Measurements from ENCODE around the gene BPI.

Gene BPI

DNA sequence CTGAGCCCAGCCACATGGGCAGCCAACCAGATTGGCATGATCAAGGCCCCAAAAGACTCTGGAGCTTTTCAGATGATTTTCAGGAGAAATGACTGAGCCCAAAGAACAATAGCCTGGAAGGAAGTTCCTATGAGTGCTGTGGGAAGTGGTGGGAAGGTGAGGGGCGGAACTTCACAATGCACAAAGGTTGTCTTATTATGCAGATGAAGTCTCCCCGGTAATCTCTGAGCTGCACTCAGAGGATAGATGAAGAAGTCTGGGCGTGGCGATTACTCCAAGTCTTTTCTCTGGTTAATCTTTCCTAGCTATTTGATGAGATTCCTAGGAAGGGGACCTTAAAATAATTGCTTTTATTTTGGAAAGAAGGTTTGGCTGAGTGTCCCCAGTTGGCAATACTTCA lies 79.2 kb downstream of the BPI start:
- TF ChIP-seq NFIC (IDR thresholded peaks at IDR 0.05) (no peak), EGR1 (IDR thresholded peaks at IDR 0.05) (no peak), MAX (IDR thresholded peaks at IDR 0.05) (no peak), ZBTB7A (IDR thresholded peaks at IDR 0.05; ENCODE audit: low read depth) (no peak), CEBPB (IDR thresholded peaks at IDR 0.05) (no peak), EP300 (IDR thresholded peaks at IDR 0.05; ENCODE audit: borderline replicate concordance) (no peak), FOXM1 (IDR thresholded peaks at IDR 0.05; ENCODE audit: borderline replicate concordance, low read depth) (no peak)

DNA sequence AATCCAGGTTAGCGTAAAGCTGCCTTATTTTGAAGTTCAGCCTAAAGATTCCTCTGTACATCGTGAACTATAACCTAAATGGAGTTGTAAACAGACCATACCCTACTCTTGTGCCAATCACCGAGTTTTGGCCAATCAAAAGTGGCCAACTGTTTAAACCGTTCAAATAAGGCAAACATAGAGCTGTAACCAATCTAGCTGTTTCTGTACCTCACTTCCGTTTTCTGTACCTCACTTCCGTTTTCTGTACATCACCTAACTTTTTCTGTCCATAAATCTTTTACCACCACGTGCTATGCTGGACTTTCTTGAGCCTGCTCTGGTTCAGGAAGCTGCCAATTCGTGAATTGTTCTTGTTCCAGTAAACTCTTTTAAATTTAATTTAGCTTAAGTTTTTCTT lies 82.0 kb downstream of the BPI start:
- TF ChIP-seq NFIC (IDR thresholded peaks at IDR 0.05): no peak
- TF ChIP-seq FOXM1 (IDR thresholded peaks at IDR 0.05; ENCODE audit: borderline replicate concordance, low read depth): no peak
- no peak for TF ChIP-seq RAD21 (IDR thresholded peaks at IDR 0.05; ENCODE audit: low read depth)
- TF ChIP-seq, protein P1, sequence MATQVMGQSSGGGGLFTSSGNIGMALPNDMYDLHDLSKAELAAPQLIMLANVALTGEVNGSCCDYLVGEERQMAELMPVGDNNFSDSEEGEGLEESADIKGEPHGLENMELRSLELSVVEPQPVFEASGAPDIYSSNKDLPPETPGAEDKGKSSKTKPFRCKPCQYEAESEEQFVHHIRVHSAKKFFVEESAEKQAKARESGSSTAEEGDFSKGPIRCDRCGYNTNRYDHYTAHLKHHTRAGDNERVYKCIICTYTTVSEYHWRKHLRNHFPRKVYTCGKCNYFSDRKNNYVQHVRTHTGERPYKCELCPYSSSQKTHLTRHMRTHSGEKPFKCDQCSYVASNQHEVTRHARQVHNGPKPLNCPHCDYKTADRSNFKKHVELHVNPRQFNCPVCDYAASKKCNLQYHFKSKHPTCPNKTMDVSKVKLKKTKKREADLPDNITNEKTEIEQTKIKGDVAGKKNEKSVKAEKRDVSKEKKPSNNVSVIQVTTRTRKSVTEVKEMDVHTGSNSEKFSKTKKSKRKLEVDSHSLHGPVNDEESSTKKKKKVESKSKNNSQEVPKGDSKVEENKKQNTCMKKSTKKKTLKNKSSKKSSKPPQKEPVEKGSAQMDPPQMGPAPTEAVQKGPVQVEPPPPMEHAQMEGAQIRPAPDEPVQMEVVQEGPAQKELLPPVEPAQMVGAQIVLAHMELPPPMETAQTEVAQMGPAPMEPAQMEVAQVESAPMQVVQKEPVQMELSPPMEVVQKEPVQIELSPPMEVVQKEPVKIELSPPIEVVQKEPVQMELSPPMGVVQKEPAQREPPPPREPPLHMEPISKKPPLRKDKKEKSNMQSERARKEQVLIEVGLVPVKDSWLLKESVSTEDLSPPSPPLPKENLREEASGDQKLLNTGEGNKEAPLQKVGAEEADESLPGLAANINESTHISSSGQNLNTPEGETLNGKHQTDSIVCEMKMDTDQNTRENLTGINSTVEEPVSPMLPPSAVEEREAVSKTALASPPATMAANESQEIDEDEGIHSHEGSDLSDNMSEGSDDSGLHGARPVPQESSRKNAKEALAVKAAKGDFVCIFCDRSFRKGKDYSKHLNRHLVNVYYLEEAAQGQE (IDR thresholded peaks at IDR 0.05; ENCODE audit: low read depth): no peak
- no peak for TF ChIP-seq CREB1 (IDR thresholded peaks at IDR 0.05; ENCODE audit: low read depth)
- TF ChIP-seq TEAD4 (IDR thresholded peaks at IDR 0.05): no peak

DNA sequence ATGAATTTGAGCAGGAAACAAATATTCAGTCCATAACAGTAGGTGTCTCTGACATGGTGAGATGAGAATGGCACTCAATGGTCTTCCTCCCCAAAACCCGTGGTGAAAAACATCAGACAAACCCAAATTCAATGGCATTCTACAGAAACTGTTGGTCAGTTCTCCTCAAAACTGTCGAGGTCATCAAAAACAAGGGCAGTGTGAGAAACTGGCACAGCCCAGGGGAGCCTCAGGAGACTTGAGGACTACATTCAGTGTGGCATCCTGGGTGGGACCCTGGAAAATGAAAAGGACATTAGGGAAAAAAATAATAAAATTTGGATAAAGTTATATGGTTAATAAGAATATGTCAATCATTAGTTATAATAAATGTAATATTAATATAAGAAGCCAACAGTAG lies 82.9 kb downstream of the BPI start:
- TF ChIP-seq, protein P1 (IDR thresholded peaks at IDR 0.05; ENCODE audit: low read depth): no peak
- TF ChIP-seq CEBPB (IDR thresholded peaks at IDR 0.05): no peak
- no peak for TF ChIP-seq CREB1 (IDR thresholded peaks at IDR 0.05; ENCODE audit: low read depth)
- TF ChIP-seq RAD21 (IDR thresholded peaks at IDR 0.05; ENCODE audit: low read depth): no peak
- no peak for TF ChIP-seq EP300 (IDR thresholded peaks at IDR 0.05; ENCODE audit: borderline replicate concordance)
- TF ChIP-seq FOXM1 (IDR thresholded peaks at IDR 0.05; ENCODE audit: borderline replicate concordance, low read depth): no peak
- no peak for TF ChIP-seq NFIC (IDR thresholded peaks at IDR 0.05)
- TF ChIP-seq YY1 (IDR thresholded peaks at IDR 0.05; ENCODE audit: low read depth): no peak
- no peak for TF ChIP-seq EGR1 (IDR thresholded peaks at IDR 0.05)
- no peak for TF ChIP-seq ZBTB7A (IDR thresholded peaks at IDR 0.05; ENCODE audit: low read depth)
- no peak for TF ChIP-seq TAF1 (IDR thresholded peaks at IDR 0.05; ENCODE audit: low read depth)
- no peak for TF ChIP-seq TEAD4 (IDR thresholded peaks at IDR 0.05)
- no peak for TF ChIP-seq MAX (IDR thresholded peaks at IDR 0.05)
- TF ChIP-seq, protein P2, sequence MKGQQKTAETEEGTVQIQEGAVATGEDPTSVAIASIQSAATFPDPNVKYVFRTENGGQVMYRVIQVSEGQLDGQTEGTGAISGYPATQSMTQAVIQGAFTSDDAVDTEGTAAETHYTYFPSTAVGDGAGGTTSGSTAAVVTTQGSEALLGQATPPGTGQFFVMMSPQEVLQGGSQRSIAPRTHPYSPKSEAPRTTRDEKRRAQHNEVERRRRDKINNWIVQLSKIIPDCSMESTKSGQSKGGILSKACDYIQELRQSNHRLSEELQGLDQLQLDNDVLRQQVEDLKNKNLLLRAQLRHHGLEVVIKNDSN (IDR thresholded peaks at IDR 0.05): no peak
- TF ChIP-seq TCF12 (IDR thresholded peaks at IDR 0.05; ENCODE audit: low read depth): no peak

Measured in Ishikawa (cell line).